ENCODE data around the gene TXNRD3. TPM values are rescaled to one million over a fixed set of nuclear protein-coding genes. Genes with fewer than 3 reads are reported as not detected.

TXNRD3 gene
- total and polyA plus RNA-seq, 4 donors: 7.0 to 11.0 (median 7.7) TPM

DNA sequence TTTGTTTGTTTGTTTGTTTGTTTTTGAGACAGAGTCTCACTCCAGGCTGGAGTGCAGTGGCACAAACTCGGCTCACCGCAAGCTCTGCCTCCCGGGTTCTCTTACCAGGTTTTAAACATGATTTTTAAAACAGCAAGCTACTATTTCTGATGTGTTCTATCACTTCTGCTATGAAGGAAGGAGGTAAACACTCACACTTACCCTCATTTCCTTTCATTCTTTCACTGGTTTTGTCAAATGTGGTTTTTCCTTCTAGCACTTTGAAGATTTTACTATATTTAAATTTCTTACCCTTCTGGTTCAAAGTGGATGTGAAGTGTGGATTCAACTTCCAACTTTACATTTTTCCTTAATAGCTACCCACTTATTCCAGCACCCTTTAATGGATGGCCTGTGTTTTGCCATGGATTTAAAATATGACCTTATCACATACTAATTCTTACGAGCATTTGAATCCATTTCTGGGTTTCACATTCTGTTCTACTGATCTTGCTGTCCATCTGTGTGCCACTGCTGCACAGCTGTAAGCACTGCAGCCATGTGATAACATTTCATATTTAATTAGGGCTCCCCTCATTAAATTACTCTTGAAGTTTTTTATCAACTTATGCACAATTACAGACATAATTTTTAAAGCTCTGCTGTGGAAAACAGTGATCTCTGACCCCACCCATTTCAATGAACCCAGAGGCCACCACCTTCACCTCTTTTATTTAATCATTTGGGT is 42.3 kb downstream of the TXNRD3 start:
- Histone ChIP-seq H3K27me3 (ENCODE audit: control insufficient read depth in 4 of 4, insufficient read depth in 4 of 4, low read length in 3 of 4) (no peaks in the 10 kb centered on the region), H3K4me1 (ENCODE audit: control insufficient read depth in 4 of 4, insufficient read depth in 4 of 4, low read length in 3 of 4) (no peaks in the 10 kb centered on the region), H3K9me3 (ENCODE audit: control insufficient read depth in 4 of 4, low read length in 3 of 4) (no peaks in the 10 kb centered on the region), H3K4me3 (ENCODE audit: low read depth in 1 of 3, low read length in 3 of 3) (no peak overlapping the region), H3K27ac (ENCODE audit: low read depth in 1 of 2, low read length in 2 of 2) (no peak overlapping the region), H3K9ac (ENCODE audit: low read depth in 1 of 2, low read length in 2 of 2) (no peak overlapping the region), H3K36me3 (ENCODE audit: control insufficient read depth in 4 of 4, insufficient read depth in 3 of 4, low read depth in 1 of 4, low read length in 3 of 4) (peaks cover 4 to 31% (median 23%) of the 10 kb centered on the region in 4 donors)
- DNase-seq (ENCODE audit: low spot score): no peak
- TF ChIP-seq, protein P1, sequence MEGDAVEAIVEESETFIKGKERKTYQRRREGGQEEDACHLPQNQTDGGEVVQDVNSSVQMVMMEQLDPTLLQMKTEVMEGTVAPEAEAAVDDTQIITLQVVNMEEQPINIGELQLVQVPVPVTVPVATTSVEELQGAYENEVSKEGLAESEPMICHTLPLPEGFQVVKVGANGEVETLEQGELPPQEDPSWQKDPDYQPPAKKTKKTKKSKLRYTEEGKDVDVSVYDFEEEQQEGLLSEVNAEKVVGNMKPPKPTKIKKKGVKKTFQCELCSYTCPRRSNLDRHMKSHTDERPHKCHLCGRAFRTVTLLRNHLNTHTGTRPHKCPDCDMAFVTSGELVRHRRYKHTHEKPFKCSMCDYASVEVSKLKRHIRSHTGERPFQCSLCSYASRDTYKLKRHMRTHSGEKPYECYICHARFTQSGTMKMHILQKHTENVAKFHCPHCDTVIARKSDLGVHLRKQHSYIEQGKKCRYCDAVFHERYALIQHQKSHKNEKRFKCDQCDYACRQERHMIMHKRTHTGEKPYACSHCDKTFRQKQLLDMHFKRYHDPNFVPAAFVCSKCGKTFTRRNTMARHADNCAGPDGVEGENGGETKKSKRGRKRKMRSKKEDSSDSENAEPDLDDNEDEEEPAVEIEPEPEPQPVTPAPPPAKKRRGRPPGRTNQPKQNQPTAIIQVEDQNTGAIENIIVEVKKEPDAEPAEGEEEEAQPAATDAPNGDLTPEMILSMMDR (IDR thresholded peaks at IDR 0.05; ENCODE audit: low read depth, low read length, missing input control): no peak
- no peak for TF ChIP-seq HNF4G (IDR thresholded peaks at IDR 0.05)
- WGBS: 90% methylated on average over 4 of the region's 4 CpGs

DNA sequence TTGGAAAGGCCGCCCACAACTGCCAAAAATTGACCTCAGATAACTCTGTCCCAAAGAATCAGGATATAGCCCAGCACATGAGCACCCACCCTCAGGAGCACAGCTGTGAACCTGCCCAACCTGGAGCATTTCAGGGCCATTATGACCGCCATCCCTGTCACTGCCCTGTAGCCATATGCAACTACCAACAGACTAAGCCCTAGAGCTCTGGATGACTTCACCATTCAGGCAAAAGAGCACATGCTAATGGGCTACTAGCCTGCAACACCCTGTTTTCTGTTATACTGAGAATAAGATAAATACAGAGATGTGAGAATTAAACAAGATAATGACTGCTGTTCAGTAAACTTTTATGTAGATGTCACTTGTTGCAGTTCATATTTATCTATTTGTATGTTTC is 45.0 kb downstream of the TXNRD3 start:
- Histone ChIP-seq H3K9me3 (ENCODE audit: control insufficient read depth in 4 of 4, low read length in 3 of 4) (no peaks in the 10 kb centered on the region), H3K9ac (ENCODE audit: low read depth in 1 of 2, low read length in 2 of 2) (no peak overlapping the region), H3K27me3 (ENCODE audit: control insufficient read depth in 4 of 4, insufficient read depth in 4 of 4, low read length in 3 of 4) (no peaks in the 10 kb centered on the region), H3K36me3 (ENCODE audit: control insufficient read depth in 4 of 4, insufficient read depth in 3 of 4, low read depth in 1 of 4, low read length in 3 of 4) (peaks cover 4 to 42% (median 33%) of the 10 kb centered on the region in 4 donors), H3K4me3 (ENCODE audit: low read depth in 1 of 3, low read length in 3 of 3) (no peak overlapping the region), H3K4me1 (ENCODE audit: control insufficient read depth in 4 of 4, insufficient read depth in 4 of 4, low read length in 3 of 4) (no peaks in the 10 kb centered on the region), H3K27ac (ENCODE audit: low read depth in 1 of 2, low read length in 2 of 2) (no peak overlapping the region)
- TF ChIP-seq RXRA (IDR thresholded peaks at IDR 0.05) (no peak), TAF1 (conservative IDR thresholded peaks at IDR 0.05) (no peak), RAD21 (IDR thresholded peaks at IDR 0.05) (no peak), YY1 (IDR thresholded peaks at IDR 0.05) (no peak), HNF4G (IDR thresholded peaks at IDR 0.05) (no peak), FOXA1 (IDR thresholded peaks at IDR 0.05) (no peak), SP1 (IDR thresholded peaks at IDR 0.05) (no peak), GABPA (IDR thresholded peaks at IDR 0.05 in 1 of 2, conservative IDR thresholded peaks at IDR 0.05 in 1 of 2) (no peak), FOXA2 (IDR thresholded peaks at IDR 0.05) (no peak), NR2F2 (IDR thresholded peaks at IDR 0.05) (no peak)
- TF ChIP-seq, protein P2, sequence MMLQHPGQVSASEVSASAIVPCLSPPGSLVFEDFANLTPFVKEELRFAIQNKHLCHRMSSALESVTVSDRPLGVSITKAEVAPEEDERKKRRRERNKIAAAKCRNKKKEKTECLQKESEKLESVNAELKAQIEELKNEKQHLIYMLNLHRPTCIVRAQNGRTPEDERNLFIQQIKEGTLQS (IDR thresholded peaks at IDR 0.05): no peak
- TF ChIP-seq, protein P3, sequence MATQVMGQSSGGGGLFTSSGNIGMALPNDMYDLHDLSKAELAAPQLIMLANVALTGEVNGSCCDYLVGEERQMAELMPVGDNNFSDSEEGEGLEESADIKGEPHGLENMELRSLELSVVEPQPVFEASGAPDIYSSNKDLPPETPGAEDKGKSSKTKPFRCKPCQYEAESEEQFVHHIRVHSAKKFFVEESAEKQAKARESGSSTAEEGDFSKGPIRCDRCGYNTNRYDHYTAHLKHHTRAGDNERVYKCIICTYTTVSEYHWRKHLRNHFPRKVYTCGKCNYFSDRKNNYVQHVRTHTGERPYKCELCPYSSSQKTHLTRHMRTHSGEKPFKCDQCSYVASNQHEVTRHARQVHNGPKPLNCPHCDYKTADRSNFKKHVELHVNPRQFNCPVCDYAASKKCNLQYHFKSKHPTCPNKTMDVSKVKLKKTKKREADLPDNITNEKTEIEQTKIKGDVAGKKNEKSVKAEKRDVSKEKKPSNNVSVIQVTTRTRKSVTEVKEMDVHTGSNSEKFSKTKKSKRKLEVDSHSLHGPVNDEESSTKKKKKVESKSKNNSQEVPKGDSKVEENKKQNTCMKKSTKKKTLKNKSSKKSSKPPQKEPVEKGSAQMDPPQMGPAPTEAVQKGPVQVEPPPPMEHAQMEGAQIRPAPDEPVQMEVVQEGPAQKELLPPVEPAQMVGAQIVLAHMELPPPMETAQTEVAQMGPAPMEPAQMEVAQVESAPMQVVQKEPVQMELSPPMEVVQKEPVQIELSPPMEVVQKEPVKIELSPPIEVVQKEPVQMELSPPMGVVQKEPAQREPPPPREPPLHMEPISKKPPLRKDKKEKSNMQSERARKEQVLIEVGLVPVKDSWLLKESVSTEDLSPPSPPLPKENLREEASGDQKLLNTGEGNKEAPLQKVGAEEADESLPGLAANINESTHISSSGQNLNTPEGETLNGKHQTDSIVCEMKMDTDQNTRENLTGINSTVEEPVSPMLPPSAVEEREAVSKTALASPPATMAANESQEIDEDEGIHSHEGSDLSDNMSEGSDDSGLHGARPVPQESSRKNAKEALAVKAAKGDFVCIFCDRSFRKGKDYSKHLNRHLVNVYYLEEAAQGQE (IDR thresholded peaks at IDR 0.05): no peak
- TF ChIP-seq, protein P1 (IDR thresholded peaks at IDR 0.05; ENCODE audit: low read depth, low read length, missing input control): no peak
- no peak for DNase-seq (ENCODE audit: low spot score)
- WGBS: 99% methylated on average over 2 of the region's 2 CpGs

All from liver (tissue), 9 donors.